Upper lobe of left lung (tissue), 6 donors: ENCODE measurements around the gene DOCK10. TPM values are rescaled to one million over a fixed set of nuclear protein-coding genes. Genes with fewer than 3 reads are reported as not detected.

ENCODE experiments used
- ATAC-seq, 2 donors: fragments of 200-7000 bp; cut with Tn5 transposase; one replicate each; pipeline ENCODE4 v1.9.1; 2022; ENCODE audit warnings: mild to moderate bottlenecking in 2 of 2, moderate library complexity in 2 of 2; ENCODE audit not compliant: low FRiP score in 2 of 2
- DNase-seq, 2 donors: peaks; one replicate each; pipeline ENCODE4 v3.0.0-alpha.2; 2019 to 2020
- H3K27ac ChIP-seq, 4 donors: fragments of 200-600 bp; sonication (generic); one replicate each; pipeline ENCODE4 v1.5.1; 2016 to 2019
- H3K27me3 ChIP-seq, 4 donors: fragments of 200-600 bp; sonication (generic); one replicate each; pipeline ENCODE4 v1.5.1; 2017 to 2019
- H3K36me3 ChIP-seq, 4 donors: fragments of 200-600 bp; sonication (generic); one replicate each; pipeline ENCODE4 v1.5.1; 2016 to 2019
- H3K4me1 ChIP-seq, 4 donors: fragments of 200-600 bp; sonication (generic); one replicate each; pipeline ENCODE4 v1.5.1; 2018 to 2019
- H3K4me3 ChIP-seq, 4 donors: fragments of 200-600 bp; sonication (generic); one replicate each; pipeline ENCODE4 v1.5.1; 2017 to 2019; ENCODE audit warnings: mild to moderate bottlenecking in 2 of 4, moderate library complexity in 1 of 4
- H3K9me3 ChIP-seq, 4 donors: fragments of 200-600 bp; sonication (generic); one replicate each; pipeline ENCODE4 v1.5.1; 2018 to 2019
- EP300 ChIP-seq, 4 donors: sonication (generic); formaldehyde crosslinking; IDR thresholded peaks; one replicate each; pipeline ENCODE4 v1.5.1; 2017; ENCODE audit warnings: antibody characterized with exemption in 4 of 4, control low read depth in 2 of 4
- POLR2A ChIP-seq, 4 donors: fragments of 450-650 bp; IDR thresholded peaks; one replicate each; pipeline ENCODE4 v1.5.1; 2016 to 2017; ENCODE audit warnings: antibody characterized with exemption in 4 of 4, mild to moderate bottlenecking in 2 of 4
- POLR2AphosphoS5 ChIP-seq, 2 donors: sonication (generic); formaldehyde crosslinking; IDR thresholded peaks; one replicate each; pipeline ENCODE4 v1.5.1; 2017; ENCODE audit warnings: antibody characterized with exemption in 2 of 2
- WGBS, 2 donors: methylation state at CpG; one replicate each; pipeline ENCODE4 v1.1.5; 2017 to 2018; 5-methylcytosine and 5-hydroxymethylcytosine counted together
- total RNA-seq, 6 donors: library from RNA; depleted of rRNA in 4 of 6; stranded (reverse); fragments of >200 nt in 4 of 6; gene quantifications; one replicate each; pipeline versions ENCODE4 v1.1.0 to v1.2.1, GENCODE V29; 2016 to 2021
- TF ChIP-seq, protein P1 (sequence below), 6 experiments: fragments of 450-650 bp in 4 of 6; fragments of 200-600 bp in 2 of 6; sonication (generic) in 2 of 6; IDR thresholded peaks; one replicate each; pipeline ENCODE4 v1.5.1; 2016 to 2019; ENCODE audit warnings: antibody characterized with exemption in 6 of 6
- donor health status: DM: no; HTN: no; CAD: no; lungs with moderate emphysema.
- donor health status: DM: no; HTN: yes; CAD: no; lungs with severe emphysema.

DOCK10 gene
- total RNA-seq, 6 donors from 2014 or later, result 17.6 to 127 (median 39.9) TPM

DNA sequence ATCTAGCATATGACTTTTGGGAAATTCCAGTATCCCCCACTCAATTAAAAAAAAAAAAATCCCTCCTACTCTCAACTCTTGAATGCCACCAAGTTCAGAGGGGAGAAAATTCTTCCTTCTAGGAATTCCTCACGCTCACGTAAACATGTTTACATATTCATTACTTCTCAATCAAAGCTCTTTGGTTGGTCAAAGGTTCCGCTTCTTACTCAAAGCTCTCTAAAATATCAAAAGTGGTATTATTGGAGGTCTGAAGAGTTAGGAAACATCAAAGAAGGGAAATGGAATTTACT lies 4.1 kb downstream of the DOCK10 start:
- ATAC-seq (no peak), DNase-seq (no peak)
- Histone ChIP-seq H3K27me3 (peaks cover 0 to 7% (median 2%) of the 10 kb centered on the region in 4 donors), H3K27ac (no peak overlapping the region), H3K36me3 (no peaks in the 10 kb centered on the region), H3K4me1 (peaks cover 0 to 24% (median 5%) of the 10 kb centered on the region in 4 donors), H3K4me3 (no peak overlapping the region), H3K9me3 (no peaks in the 10 kb centered on the region)
- 59 to 89% methylated on average over 3 of the region's 3 CpGs for WGBS, 2 donors
- TF ChIP-seq, protein P1, sequence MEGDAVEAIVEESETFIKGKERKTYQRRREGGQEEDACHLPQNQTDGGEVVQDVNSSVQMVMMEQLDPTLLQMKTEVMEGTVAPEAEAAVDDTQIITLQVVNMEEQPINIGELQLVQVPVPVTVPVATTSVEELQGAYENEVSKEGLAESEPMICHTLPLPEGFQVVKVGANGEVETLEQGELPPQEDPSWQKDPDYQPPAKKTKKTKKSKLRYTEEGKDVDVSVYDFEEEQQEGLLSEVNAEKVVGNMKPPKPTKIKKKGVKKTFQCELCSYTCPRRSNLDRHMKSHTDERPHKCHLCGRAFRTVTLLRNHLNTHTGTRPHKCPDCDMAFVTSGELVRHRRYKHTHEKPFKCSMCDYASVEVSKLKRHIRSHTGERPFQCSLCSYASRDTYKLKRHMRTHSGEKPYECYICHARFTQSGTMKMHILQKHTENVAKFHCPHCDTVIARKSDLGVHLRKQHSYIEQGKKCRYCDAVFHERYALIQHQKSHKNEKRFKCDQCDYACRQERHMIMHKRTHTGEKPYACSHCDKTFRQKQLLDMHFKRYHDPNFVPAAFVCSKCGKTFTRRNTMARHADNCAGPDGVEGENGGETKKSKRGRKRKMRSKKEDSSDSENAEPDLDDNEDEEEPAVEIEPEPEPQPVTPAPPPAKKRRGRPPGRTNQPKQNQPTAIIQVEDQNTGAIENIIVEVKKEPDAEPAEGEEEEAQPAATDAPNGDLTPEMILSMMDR (IDR thresholded peaks at IDR 0.05), result no peak
- TF ChIP-seq POLR2AphosphoS5 (IDR thresholded peaks at IDR 0.05) (no peak), EP300 (IDR thresholded peaks at IDR 0.05) (no peak), POLR2A (IDR thresholded peaks at IDR 0.05) (no peak)

DNA sequence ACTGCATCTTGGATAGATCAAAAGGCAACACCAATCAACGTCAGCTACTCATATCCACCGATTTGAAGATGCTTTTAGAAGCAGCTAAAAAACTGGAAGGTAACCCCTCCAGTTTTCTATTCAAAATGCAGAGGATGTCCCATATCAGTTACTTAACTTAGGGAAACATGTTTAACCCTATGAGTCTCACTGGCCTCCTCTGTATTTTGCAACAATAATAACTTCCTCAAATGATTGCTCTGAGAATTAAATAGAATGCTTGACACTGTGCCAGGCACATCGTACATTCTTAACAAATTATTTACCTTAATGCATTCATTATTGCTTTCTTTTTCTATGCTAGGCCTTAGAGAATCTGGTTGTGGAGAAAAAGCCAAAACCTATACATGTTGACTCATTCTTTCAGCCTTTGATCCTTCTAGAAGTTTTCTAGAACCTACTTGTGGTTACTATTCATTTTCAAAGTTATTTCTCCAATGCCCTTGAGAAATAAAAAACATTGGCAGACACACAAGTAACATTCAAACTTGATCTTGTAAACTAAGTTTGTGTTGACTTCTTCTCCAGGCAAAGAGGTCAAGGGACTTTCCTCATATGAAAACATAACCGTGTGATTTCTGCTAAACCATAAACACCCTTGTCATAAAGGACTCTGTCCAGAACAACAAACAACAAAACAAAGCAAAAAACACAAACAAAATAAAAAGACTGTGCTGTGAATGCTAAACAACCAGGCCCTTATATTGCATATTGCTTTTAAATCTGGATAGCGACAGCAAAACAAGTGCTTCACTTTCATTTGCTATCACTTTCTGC lies 4.6 kb downstream of the DOCK10 start:
- no peak for TF ChIP-seq POLR2AphosphoS5 (IDR thresholded peaks at IDR 0.05)
- no peak for TF ChIP-seq EP300 (IDR thresholded peaks at IDR 0.05)
- TF ChIP-seq POLR2A (IDR thresholded peaks at IDR 0.05), result no peak
- TF ChIP-seq, protein P1 (IDR thresholded peaks at IDR 0.05), result no peak
- H3K4me3 ChIP-seq, result no peak overlapping the region
- 60 to 61% methylated on average over 5 of the region's 5 CpGs for WGBS, 2 donors

DNA sequence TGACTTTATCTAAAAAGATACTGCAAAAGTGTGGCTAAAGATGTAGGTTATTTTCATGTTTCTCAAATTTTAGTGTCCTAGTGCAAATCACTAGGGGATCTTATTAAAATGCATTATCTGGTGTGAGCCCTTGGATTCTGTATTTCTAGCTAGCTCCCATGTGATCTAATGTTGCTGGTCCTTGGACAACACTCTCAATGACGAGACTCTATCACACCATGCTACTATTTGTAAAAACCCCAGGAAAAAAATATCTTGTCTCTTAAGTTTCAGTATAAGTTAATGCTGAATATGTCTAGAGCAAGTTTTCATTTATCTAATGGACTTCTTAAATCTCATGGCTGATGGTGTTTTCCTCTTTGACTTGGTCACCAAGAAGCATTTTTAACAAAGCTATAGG lies 5.8 kb downstream of the DOCK10 start:
- peaks cover 0 to 9% (median 1%) of the 10 kb centered on the region in 4 donors for H3K4me1 ChIP-seq
- H3K9me3 ChIP-seq, result no peaks in the 10 kb centered on the region
- DNase-seq (no peak), ATAC-seq (no peak)
- no peaks in the 10 kb centered on the region for H3K36me3 ChIP-seq
- no peak overlapping the region for H3K4me3 ChIP-seq
- WGBS, 2 donors, result 83 to 94% methylated on average over 1 of the region's 1 CpG
- TF ChIP-seq, protein P1 (IDR thresholded peaks at IDR 0.05), result no peak
- TF ChIP-seq EP300 (IDR thresholded peaks at IDR 0.05) (no peak), POLR2AphosphoS5 (IDR thresholded peaks at IDR 0.05) (no peak), POLR2A (IDR thresholded peaks at IDR 0.05) (no peak)
- no peak overlapping the region for H3K27ac ChIP-seq
- H3K27me3 ChIP-seq, result no peaks in the 10 kb centered on the region

More for the DNA sequence above, 4.6 kb downstream of the DOCK10 start:
- DNase-seq, result no peak
- Histone ChIP-seq H3K27me3 (peaks cover 0 to 5% (median 2%) of the 10 kb centered on the region in 4 donors), H3K4me1 (peaks cover 0 to 21% (median 5%) of the 10 kb centered on the region in 4 donors), H3K36me3 (no peaks in the 10 kb centered on the region), H3K9me3 (no peaks in the 10 kb centered on the region), H3K27ac (no peak overlapping the region)
- no peak for ATAC-seq

DNA sequence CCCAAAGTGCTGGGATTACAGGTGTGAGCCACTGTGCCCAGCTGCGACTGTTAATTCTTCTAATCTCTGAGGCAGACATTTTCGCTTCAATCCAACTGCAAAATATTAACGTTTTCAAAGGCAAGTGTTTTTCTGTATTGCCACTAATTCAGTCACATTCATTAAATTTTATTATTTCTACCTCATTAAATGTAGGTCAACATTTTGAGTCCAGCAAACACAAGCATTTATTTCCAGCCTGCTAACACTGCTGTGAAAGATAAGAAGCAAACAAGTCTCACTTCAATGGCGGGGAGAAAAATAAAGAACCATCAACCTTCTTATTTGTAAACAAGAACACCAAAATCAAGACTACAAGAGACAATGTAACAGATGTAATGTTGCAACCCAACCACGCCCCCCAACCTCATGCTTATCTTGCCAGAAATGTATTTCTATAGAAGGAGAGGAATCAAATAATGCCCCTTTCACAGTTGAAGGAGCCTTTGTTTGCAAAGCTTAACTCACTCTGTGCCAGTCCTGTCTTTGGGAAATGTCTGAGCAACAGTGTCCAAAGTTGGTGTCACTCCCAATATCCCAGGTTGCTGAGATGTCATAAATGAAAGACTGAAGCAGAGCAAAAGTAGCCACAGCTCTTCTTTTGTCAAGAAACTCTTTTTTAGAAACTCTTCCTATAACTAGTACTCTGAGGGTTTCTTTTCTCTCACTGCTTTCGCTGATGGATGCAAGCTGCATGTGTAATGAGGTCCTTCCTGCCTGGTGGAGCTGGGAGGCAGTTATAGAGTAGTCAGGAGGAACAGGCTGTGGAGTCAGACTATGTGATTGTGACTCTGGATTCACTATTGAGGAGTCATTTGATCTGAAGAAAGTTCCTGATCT lies 8.6 kb downstream of the DOCK10 start:
- TF ChIP-seq EP300 (IDR thresholded peaks at IDR 0.05) (no peak), POLR2A (IDR thresholded peaks at IDR 0.05) (no peak)
- TF ChIP-seq, protein P1 (IDR thresholded peaks at IDR 0.05), result no peak
- DNase-seq (no peak), ATAC-seq (no peak)
- no peak overlapping the region for H3K27ac ChIP-seq
- H3K36me3 ChIP-seq, result no peaks in the 10 kb centered on the region
- H3K4me1 ChIP-seq, result no peaks in the 10 kb centered on the region
- no peak overlapping the region for H3K4me3 ChIP-seq
- H3K9me3 ChIP-seq, result no peaks in the 10 kb centered on the region
- WGBS, 2 donors, result 84 to 87% methylated on average over 6 of the region's 6 CpGs
- no peaks in the 10 kb centered on the region for H3K27me3 ChIP-seq
